Thyroid gland (tissue), 4 donors: ENCODE data around the gene ZMYND10.

Experiments used
- CTCF ChIP-seq, 6 experiments: fragments of 200-600 bp in 3 of 6; fragments of 450-650 bp in 3 of 6; sonication (generic) in 3 of 6; IDR thresholded peaks; one replicate each; pipeline ENCODE4 v1.5.1; 2016 to 2019; ENCODE audit warnings: antibody characterized with exemption in 6 of 6, mild to moderate bottlenecking in 2 of 6, inconsistent platforms in 1 of 6, moderate library complexity in 1 of 6
- POLR2A ChIP-seq, 2 donors: fragments of 450-650 bp; IDR thresholded peaks; one replicate each; pipeline ENCODE4 v1.6.1; 2017; ENCODE audit warnings: antibody characterized with exemption in 2 of 2, mild to moderate bottlenecking in 2 of 2, moderate library complexity in 1 of 2

GRCh38 chr3:50331364-50331907 is 14.1 kb downstream of the ZMYND10 start:
- TF ChIP-seq CTCF (IDR thresholded peaks at IDR 0.05) (no peak), POLR2A (IDR thresholded peaks at IDR 0.05) (no peak)
